ENCODE data around the gene ADIPOR2.
"Not testable (repeated sequence)": the region's sequence is repeated elsewhere in the genome, so short reads cannot be mapped to it uniquely, and the experiment has no call there.

Gene ADIPOR2

DNA sequence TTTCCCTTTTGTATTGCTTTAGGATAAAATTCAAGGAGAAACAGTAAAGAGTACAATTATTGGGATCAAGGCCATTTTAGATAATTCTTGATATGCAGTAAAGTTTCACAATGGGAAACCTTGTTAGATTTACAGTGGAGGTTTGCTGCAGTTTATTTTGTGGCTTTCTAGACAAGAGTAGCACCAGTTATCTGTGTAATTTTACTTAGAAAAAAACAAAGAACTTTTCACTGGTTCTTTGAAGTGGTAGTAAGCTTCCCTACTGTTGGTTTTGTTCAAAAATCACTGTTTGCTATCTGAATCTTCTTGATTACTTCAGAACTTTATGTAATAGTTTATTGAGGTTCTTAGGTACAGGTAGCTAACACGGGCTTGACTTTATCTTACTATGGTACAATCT is 42.0 kb downstream of the ADIPOR2 start:
- no peak for DNase-seq (ENCODE audit: low read depth in 2 of 2)

DNA sequence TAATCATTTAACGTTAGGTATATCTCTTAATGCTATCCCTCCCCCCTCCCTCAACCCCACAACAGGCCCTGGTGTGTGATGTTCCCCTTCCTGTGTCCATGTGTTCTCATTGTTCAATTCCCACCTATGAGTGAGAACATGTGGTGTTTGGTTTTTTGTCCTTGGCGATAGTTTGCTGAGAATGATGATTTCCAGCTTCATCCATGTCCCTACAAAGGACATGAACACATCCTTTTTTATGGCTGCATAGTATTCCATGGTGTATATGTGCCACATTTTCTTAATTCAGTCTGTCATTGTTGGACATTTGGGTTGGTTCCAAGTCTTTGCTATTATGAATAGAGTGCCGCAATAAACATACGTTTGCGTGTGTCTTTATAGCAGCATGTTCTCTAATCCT is 42.8 kb downstream of the ADIPOR2 start:
- DNase-seq (ENCODE audit: low read depth in 2 of 2) = not testable (repeated sequence)

DNA sequence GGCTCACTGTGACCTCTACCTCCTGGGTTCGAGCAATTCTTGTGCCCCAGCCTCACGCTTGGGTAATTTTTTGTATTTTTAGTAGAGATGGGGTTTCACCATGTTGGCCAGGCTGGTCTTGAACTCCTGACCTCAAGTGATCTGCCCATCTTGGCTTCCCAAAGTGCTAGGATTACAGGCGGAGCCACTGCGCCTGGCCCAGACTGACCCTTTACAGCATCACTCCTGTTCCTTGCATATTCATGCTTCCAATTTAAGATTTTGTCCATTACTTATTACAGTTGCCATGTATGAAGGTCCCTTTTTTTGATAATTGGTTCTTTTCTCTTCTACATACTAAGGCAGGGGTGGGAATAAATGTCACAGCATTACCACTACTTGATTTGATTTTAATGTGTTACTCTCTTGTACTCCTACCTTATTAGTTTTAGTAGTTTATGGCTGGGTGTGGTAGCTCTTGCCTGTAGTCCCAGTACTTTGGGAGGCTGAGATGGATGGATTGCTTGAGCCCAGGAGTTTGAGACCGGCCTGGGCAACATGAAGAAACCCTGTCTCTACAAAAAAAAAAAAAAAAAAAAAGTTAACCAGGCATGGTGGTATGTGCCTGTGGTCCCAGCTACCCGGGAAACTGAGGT is 46.9 kb downstream of the ADIPOR2 start:
- DNase-seq (ENCODE audit: low read depth in 2 of 2) = no peak

DNA sequence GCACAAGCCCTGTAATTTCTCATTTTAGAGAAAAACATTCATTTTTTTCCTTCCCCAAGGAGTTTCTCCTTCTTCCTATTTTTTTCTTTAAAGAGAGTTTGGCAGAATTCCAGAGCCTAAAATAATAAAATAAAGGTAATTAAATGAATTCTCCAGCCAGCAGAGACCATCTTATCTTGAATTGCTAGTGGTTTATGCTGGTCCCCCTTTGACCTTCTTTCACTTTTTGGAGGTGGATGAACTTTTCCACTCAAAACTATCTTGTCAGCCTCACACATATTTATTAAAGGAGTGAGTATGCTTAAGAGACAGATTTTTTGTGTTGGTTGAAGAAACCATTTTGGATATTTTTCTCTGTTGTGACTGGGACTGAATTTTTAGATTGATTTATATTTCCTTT is 47.6 kb downstream of the ADIPOR2 start:
- no peak for DNase-seq (ENCODE audit: low read depth in 2 of 2)

DNA sequence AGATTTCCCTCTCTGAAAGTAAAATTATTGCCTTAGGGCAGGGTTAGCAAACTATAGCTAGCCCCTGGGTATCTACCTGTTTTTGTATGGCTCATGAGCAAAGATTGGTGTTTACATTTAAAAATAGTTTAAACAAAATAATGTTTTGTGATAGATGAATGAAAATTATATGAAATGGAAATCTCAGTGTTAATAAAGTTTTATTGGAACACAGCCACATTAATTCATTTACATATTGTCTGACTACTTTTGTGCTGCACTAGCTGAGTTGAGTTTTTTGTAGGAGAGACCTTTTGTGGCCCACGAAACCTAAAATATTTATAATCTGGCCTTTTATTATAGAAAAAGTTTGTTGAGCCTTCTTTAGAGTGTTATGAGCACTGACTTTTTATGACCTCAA is 48.5 kb downstream of the ADIPOR2 start:
- DNase-seq (ENCODE audit: low read depth in 2 of 2) = no peak

DNA sequence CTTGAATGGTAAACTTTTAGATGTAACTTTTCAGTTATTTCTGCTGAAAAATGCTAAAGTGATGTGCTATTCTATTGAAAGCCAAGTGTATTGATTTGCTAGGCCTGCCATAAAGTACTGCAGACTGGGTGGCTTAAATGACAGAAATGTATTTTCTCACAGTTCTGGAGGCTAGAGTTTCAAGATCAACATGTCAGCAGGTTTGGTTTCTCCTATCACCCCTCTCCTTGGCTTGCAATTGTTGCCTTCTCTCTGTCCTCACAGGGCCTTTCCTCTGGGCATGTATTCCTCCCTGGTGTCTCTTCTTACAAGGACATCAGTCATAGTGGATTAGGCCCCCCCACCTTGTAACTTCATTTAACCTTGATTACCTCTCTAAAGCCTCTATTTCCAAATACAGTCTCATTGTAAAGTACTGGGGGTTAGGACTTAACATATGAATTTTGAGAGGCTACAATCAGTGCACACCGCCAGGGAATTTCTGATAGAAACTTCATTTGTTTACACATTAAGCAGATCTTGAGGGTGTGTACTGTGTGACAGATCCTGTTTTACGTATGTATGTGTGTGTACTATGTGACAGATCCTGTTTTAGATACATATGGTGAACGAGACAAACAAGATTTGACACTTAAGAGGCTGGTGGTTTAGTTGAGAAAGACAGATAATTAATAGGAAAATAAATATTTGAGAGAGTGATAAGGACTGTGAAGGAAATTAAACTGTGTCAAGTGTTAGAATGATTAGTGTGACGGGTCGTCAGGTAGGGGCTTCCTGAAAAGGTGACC is 49.5 kb downstream of the ADIPOR2 start:
- DNase-seq (ENCODE audit: low read depth in 2 of 2) = no peak

DNA sequence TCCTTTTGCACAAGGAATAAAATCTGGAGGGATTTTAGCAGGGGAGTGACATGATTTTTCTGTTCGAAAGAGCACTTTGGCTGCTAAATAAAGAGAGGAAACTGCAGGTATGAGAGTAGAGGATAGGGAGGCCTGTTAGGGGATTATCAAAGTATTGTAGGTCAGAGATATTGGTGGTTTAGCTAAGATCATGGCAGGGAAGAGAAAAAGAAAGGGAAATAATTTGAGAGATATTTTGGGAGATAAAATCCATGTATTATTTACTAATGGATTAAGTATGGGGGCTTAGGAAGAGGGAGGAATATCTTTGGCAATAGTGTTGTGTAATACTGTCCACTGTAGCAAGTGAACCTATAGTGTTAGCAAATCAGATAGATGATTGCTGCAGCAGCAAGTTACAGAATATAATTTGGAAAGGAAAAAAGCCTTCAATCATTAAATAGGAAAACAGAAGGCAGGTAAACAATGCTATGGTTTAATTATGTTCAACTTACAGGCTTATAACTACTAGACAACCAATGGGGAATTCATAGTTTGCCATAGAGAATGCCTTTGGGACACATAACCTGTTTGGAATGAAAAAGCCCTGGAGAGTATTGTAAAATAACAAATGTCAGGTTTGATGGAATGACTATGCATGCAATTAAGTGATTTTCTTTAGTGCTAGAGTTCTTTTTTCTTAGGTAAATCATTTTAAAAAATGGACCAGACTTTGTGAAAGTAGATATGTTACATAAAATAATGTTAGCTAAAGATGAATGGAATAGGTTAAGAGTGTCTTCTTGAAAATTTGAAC is 50.5 kb downstream of the ADIPOR2 start:
- DNase-seq (ENCODE audit: low read depth in 2 of 2) = no peak

DNA sequence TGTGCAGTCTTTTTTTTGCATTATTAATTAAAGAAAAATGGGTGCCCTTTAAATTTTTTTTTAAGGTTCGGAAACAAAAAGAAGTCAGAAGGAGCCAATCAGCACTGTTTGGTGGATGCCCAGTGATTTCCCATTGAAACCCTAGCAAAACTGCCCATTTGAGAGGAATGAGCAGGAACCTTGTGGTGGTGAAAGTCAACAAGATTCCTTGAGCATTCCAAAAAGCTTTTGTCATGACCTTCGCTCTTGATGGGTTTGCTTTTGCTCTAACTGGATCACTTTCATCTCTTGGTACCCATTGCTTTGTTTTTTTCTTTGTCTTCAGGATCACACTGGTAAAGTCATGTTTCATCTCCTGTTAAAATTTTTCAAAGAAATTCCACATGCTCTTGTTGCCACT is 54.1 kb downstream of the ADIPOR2 start:
- DNase-seq (ENCODE audit: low read depth in 2 of 2) = no peak

DNA sequence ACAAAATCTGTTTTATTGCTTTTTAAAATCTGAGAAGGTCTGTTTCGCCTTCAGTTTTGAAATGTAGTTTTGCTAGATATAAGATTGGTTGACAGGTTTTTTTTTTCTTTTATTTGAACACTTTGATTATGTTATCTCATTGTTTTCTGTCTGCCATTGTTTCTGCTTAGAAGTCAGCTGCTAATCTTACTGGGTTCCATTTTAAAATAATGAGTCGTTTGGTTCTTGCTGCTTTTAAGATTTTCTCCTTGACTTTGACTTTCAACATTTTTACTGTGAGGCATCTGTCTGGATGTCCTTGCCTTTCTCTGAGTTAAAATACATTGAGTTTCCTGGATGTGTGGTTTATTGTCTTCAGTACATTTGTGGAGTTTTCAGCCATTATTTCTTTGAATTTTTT is 56.7 kb downstream of the ADIPOR2 start:
- no peak for DNase-seq (ENCODE audit: low read depth in 2 of 2)

DNA sequence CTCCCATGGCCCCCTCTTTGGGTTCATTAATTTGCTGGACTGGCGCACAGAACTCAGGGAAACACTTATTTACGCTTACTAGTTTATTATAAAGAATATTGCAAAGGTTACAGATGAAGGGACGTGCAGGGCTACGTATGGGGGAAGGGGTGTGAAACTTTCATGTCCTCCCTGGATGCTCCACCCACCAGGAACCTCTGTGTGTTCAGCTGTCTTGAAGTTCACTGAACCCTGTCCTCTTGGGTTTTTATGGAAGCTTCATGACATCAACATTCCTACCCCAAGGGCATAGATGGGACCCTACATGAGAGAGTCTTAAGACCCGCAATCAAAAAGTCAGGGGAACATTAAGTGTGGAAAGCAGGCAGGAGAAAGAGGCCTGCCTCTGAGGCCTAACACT is 58.1 kb downstream of the ADIPOR2 start:
- no peak for DNase-seq (ENCODE audit: low read depth in 2 of 2)

DNA sequence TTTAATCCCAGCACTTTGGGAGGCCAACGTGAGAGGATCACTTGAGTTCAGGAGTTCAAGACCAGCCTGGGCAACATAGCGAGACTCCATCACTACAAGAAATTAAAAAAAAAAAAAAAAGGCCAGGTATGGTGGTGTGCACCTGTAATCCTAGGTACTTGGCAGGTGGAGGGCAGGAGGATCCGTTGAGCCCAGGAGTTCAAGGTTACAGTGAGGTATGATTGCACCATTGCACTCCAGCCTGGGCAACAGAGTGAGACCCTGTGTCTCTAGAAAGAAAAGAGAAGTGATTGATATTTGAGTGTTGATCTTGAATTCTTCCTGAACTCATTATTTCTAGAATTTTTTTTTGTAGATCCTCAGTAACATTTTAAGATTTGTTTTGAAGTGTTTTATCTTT is 59.4 kb downstream of the ADIPOR2 start:
- DNase-seq (ENCODE audit: low read depth in 2 of 2) = no peak

DNA sequence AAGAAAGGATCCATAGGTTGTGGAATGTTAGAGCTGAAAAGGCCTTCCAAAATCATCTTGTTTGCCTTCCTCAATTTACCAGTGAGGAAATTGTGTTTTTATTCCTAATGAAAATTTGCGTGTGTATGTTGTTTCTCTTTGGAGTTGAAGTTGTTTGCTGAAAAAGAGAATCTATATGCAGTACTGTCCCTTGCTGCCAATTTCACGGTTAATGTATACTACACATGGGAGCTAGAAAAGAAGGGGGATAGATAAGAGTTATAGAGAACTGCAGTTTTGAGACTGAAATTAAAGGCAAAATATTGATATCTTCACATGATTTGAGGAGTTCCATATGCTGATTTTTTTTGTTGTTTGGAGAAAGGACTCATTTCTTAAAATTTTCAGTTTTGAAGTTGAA is 67.5 kb downstream of the ADIPOR2 start:
- DNase-seq (ENCODE audit: low read depth in 2 of 2) = no peak

DNA sequence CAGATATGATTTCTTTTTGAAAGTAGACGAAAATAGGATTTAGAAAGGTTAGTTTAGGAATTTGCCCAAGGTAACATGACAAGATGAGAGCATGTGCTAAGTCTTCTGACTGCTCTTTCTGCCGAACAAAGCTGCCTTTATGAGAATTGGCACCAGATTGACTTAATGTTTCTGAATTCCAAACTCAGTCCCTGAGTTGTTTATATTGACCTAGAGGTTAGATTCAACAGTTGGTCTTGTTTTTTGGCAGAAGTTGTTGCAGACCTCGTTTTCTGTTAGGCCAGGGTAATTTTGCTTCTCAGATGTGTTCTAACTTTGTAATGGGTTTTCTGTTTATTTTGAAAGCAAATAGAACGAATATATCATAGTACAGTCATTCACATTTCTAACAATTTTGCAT is 68.0 kb downstream of the ADIPOR2 start:
- no peak for DNase-seq (ENCODE audit: low read depth in 2 of 2)

DNA sequence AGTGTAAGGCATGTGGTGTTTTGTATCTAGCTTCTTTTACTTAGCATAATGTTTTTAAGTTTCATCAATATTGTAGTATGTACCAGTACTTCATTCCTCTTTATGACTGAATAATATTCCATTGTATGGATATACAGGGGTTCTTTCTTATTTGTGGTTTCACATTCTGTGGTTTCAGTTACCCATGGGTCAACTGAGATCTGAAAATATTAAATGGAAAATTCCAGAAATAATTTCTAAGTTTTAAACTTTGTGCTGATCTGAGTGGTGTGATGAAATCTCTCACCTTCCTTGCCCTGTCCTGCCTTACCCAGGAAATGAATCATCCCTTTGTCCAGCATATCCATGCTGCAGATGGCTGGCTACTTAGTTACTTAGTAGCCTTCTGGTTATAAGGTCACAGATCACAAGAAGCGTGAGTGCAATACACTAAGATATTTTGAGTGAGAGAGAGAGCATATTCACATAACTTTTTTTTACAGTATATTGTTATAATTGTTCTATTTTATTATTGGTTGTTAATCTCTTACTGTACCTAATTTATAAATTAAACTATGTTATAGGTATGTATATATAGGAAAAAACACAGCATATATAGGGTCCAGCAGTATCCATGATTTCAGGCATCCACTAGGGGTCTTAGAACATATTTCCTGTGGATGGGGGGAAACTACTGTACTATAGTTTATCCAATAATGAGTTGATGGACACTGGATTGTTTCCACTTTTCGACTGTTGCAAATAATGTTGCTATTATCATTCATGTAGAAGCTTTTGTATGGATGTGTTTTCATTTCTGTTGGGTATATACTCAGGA is 69.9 kb downstream of the ADIPOR2 start:
- DNase-seq (ENCODE audit: low read depth in 2 of 2) = no peak

DNA sequence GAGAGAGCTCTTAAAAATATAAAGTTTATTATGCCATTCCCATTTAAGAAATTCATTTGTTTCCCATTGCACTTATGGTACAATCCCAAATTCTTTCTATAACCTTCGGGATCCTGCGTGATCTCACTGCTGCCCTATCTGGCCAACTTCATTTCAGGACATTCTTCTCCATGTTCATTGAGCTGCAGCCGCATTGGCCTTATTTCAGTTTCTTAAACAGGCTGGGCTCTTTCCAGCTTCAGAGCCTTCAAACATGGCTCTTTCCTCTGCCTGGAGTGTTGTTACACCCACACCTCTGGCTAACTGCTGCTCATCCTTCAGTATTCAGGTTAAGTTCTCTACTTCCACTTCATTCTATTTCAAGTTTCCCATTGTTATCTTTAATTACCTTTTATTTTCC is 71.0 kb downstream of the ADIPOR2 start:
- no peak for DNase-seq (ENCODE audit: low read depth in 2 of 2)

DNA sequence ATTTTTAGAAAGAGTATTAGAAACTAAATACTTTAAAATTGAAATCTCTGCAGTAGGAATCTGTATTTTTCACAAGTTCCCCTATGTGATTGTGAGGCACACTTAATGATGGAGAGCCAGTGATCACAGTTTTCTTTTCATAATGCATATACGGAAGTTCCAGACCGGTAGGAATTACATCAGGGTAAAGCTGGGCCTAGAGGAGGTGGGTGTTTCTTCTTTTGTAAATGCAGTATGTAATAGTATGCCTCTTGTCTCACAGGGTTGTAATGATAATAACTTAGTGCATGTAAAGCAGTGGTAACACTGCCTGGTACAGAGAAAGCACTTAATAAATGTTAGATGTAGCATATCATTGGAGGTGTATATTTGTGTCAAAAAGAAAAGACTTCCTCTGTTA is 72.3 kb downstream of the ADIPOR2 start:
- DNase-seq (ENCODE audit: low read depth in 2 of 2) = no peak

DNA sequence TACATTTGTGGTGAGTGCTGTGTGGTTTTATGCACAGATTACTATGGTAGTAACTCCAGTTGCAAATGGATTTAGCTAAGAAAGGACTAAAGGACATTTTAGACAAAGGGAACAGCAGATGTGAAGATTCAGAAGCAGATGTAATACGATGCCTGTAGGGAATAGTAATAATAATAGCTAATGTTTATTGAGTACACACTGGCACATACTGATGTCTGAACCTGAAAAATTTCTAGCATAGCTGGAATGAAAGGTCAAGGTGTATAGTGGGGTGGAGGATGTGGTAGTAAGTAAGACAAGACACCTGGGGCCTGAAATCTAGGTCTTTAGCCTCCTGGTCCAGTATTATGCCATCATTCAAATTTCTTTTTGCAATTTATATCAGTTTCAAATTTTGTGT is 75.2 kb downstream of the ADIPOR2 start:
- no peak for DNase-seq (ENCODE audit: low read depth in 2 of 2)

DNA sequence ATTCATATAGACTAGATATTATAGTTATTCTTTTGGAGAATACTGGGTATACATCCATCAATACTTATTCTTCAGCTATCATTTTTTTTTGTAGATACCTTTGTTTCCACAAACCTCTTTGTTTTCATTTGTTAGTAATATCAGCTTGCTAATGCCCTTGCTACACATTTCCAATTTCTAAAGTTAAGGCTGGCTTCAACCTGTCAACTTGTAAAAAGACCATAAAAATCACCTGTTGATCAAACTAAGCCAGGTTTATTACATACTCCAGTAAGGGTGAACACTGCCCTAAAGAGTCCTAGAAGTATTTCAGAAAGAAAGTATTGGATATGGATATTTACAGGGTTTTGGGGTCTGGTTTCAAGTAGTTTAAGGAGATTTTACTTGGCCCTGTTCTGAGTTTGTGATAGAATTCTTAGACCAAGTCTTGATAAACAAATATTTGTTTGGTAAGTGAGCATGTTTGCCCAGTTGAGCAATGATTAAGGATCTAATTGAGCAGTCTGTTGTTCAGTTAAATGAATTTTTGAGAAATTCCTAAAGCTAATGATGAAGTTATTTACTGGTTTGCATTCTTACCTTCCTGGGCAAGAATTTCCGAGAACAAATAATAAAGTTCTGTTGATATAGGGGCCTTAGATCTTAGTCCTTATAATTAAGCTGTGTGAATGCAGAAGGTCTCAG is 76.7 kb downstream of the ADIPOR2 start:
- DNase-seq (ENCODE audit: low read depth in 2 of 2) = no peak

DNA sequence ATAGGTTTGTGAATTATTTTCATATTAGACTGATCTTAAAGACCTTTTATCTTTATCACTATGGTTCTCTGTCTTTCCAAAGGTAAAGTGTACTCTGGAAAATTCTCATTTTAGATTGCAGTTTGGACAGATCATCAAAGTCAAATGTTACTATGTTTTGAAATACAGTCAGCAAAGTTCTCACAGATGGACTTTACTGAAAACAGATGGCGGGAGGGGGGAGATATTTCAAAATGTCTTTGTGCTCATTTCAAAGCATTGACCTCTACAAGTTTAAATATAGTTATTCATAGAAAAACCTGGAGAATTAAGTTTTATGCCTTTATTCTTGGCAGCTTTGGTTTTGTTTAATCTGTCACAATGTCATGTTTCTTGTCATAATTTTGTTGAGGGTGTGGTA is 77.7 kb downstream of the ADIPOR2 start:
- no peak for DNase-seq (ENCODE audit: low read depth in 2 of 2)

DNA sequence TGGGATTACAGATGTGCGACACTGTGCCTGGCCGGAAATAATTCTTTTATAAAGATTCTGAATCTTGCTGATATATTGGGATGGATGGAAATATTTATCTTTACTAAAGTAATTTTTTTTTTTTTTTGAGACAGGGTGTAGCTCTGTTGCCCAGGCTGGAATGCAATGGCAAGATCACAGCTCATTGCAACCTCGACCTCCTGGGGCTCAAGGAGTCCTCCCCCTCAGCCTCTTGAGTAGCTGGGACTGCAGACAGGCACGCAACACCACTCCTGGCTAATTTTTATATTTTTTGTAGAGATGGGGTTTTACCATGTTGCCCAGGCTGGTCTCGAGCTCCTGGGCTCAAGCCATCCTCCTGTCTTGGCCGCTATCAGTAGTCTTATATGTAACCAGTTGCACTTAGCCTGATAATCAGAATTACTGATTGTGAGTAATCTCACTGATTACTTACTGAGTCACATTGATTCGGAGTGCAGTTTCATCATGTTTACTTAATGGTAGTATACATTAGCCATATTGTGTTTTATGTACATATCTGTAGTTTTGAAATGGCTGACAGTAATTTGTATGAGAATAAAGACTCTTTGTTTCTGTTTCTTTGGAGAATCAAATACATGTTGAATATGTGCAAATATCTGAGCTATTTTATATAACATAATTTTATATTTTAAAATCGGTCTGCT is 79.1 kb downstream of the ADIPOR2 start:
- DNase-seq (ENCODE audit: low read depth in 2 of 2) = no peak
